SKM-1 (cell line): ENCODE results near the gene FAM163A.
"Not testable (repeated sequence)": the region's sequence is repeated elsewhere in the genome, so short reads cannot be mapped to it uniquely, and the experiment has no call there.

Experiments
- DNase-seq: peaks from one replicate; lab custom pipeline; 2025; ENCODE audit not compliant: unreplicated experiment; lab: John Stamatoyannopoulos, UW

FAM163A gene

GRCh38 chr1:179788259-179788658, 45.2 kb downstream of the FAM163A start:
- DNase-seq = no peak

GRCh38 chr1:179793281-179793680, 50.2 kb downstream of the FAM163A start:
- no peak for DNase-seq

GRCh38 chr1:179794146-179794545, 51.1 kb downstream of the FAM163A start:
- no peak for DNase-seq

- peak; percentile 76 for DNase-seq
These were observed 51.6 kb downstream of the FAM163A start for GRCh38 chr1:179794669-179795068.

GRCh38 chr1:179798213-179798863, 55.2 kb downstream of the FAM163A start:
- DNase-seq = no peak

- DNase-seq = no peak
These were observed 55.9 kb downstream of the FAM163A start for GRCh38 chr1:179798864-179799516.

GRCh38 chr1:179800481-179800880, 57.4 kb downstream of the FAM163A start:
- no peak for DNase-seq

- no peak for DNase-seq
These were observed 60.0 kb downstream of the FAM163A start for GRCh38 chr1:179803104-179803503.

- DNase-seq = no peak
These were observed 60.8 kb downstream of the FAM163A start for GRCh38 chr1:179803918-179804317.

- DNase-seq = not testable (repeated sequence)
These were observed 61.3 kb downstream of the FAM163A start for GRCh38 chr1:179804417-179804816.

- no peak for DNase-seq
These were observed 62.5 kb downstream of the FAM163A start for GRCh38 chr1:179805291-179806195.

GRCh38 chr1:179806333-179806732, 63.2 kb downstream of the FAM163A start:
- no peak for DNase-seq

- DNase-seq = no peak
These were observed 64.2 kb downstream of the FAM163A start for GRCh38 chr1:179807291-179807690.

- DNase-seq = no peak
These were observed 64.8 kb downstream of the FAM163A start for GRCh38 chr1:179807691-179808485.

GRCh38 chr1:179808503-179808902, 65.4 kb downstream of the FAM163A start:
- DNase-seq = no peak

- DNase-seq = peak; percentile 44
These were observed 66.6 kb downstream of the FAM163A start for GRCh38 chr1:179809506-179810366.

GRCh38 chr1:179810367-179810715, 67.2 kb downstream of the FAM163A start:
- DNase-seq = no peak

GRCh38 chr1:179812501-179813292, 69.6 kb downstream of the FAM163A start:
- no peak for DNase-seq
